H1 (cell line): Measurements from ENCODE around the gene DENND4C. TPM values are rescaled to one million over a fixed set of nuclear protein-coding genes. Genes with fewer than 3 reads are reported as not detected.
A peak's percentile ranks its signal among the peaks of the same experiment; 100 is the strongest.

Source experiments
- CTCF ChIA-PET: fragments of 300-600 bp; sonication (Branson Sonifier 250); formaldehyde crosslinking; loops from one replicate; lab custom pipeline; 2021; ENCODE audit not compliant: partially characterized antibody; lab: Charles Lee
- POLR2A ChIA-PET: fragments of 300-600 bp; sonication (Branson Sonifier 250); formaldehyde crosslinking; loops from one replicate; lab custom pipeline; 2021; ENCODE audit warnings: inconsistent platforms; ENCODE audit not compliant: partially characterized antibody; lab: Charles Lee
- DNase-seq, 2 experiments: peaks; one replicate each; pipeline versions ENCODE4 v3.0.0 to v3.0.0-alpha.2; 2010 to 2022; ENCODE audit warnings: low spot score in 2 of 2, low read depth in 1 of 2, mixed read lengths in 1 of 2
- FAIRE-seq: peaks from 2 replicates; lab custom pipeline; 2011; peaks lifted over from hg19 to GRCh38; lab: Jason Lieb, UNC
- H2AFZ ChIP-seq: 2 replicates; pipeline ENCODE4 v1.8.1; 2012; ENCODE audit warnings: low read length, inconsistent platforms
- H2AK5ac ChIP-seq: 2 replicates; pipeline ENCODE4 v1.6.1; 2013; ENCODE audit warnings: low read depth, low read length
- H2BK120ac ChIP-seq: replicated peaks from 2 replicates; pipeline ENCODE3; 2013; ENCODE audit warnings: low read depth, low read length, inconsistent platforms
- H2BK12ac ChIP-seq: 2 replicates; pipeline ENCODE4 v1.6.1; 2013; ENCODE audit warnings: low read depth, low read length
- H2BK15ac ChIP-seq: 2 replicates; pipeline ENCODE4 v1.6.1; 2013; ENCODE audit warnings: low read length
- H2BK20ac ChIP-seq: 2 replicates; pipeline ENCODE4 v1.6.1; 2013; ENCODE audit warnings: low read length
- H2BK5ac ChIP-seq: 2 replicates; pipeline ENCODE4 v1.6.1; 2013; ENCODE audit warnings: low read depth, low read length
- H3K14ac ChIP-seq: 2 replicates; pipeline ENCODE4 v1.6.1; 2013; ENCODE audit warnings: inconsistent platforms; ENCODE audit not compliant: insufficient read length
- H3K18ac ChIP-seq: 2 replicates; pipeline ENCODE4 v1.6.1; 2013; ENCODE audit warnings: low read length; ENCODE audit errors: extremely low read depth
- H3K23ac ChIP-seq: 2 replicates; pipeline ENCODE4 v1.6.1; 2013; ENCODE audit warnings: inconsistent platforms; ENCODE audit not compliant: insufficient read length
- H3K23me2 ChIP-seq: 2 replicates; pipeline ENCODE4 v1.6.1; 2013; ENCODE audit warnings: low read depth, low read length
- H3K27ac ChIP-seq: 2 replicates; pipeline ENCODE4 v1.6.1; 2011; ENCODE audit warnings: low read depth, low read length, inconsistent platforms
- H3K27me3 ChIP-seq, 4 experiments: replicated peaks in 1 of 4; 1 replicate in 1 of 4; 2 replicates in 3 of 4; pipeline versions ENCODE4 v1.6.1 to v1.8.1; 2011 to 2013; ENCODE audit warnings: low read length in 3 of 4, mild to moderate bottlenecking in 3 of 4, inconsistent platforms in 2 of 4, mixed read lengths in 2 of 4, moderate library complexity in 1 of 4; ENCODE audit not compliant: control insufficient read depth in 3 of 4, insufficient read depth in 3 of 4; ENCODE audit errors: extremely low read depth in 1 of 4
- H3K36me3 ChIP-seq, 4 experiments: 2 replicates each; pipeline versions ENCODE4 v1.6.1 to v1.8.1; 2011 to 2013; ENCODE audit warnings: mild to moderate bottlenecking in 4 of 4, low read length in 3 of 4, moderate library complexity in 2 of 4, control low read depth in 1 of 4, inconsistent platforms in 1 of 4; ENCODE audit not compliant: insufficient read depth in 4 of 4, control insufficient read depth in 2 of 4
- H3K4ac ChIP-seq: replicated peaks from 2 replicates; pipeline ENCODE3; 2013; ENCODE audit warnings: low read length, low read depth, mixed read lengths, inconsistent platforms; ENCODE audit not compliant: insufficient read length
- H3K4me1 ChIP-seq, 4 experiments: replicated peaks in 1 of 4; 1 replicate in 1 of 4; 2 replicates in 3 of 4; pipeline versions ENCODE4 v1.6.1 to v1.8.1; 2011 to 2013; ENCODE audit warnings: low read length in 3 of 4, inconsistent platforms in 2 of 4, mixed read lengths in 1 of 4; ENCODE audit not compliant: insufficient read depth in 4 of 4, control insufficient read depth in 3 of 4
- H3K4me2 ChIP-seq, 2 experiments: 2 replicates each; pipeline versions ENCODE4 v1.6.1 to v1.8.1; 2011 to 2013; ENCODE audit warnings: low read depth in 2 of 2, low read length in 2 of 2, control low read depth in 1 of 2, inconsistent platforms in 1 of 2, mild to moderate bottlenecking in 1 of 2; ENCODE audit not compliant: insufficient read depth in 1 of 2
- H3K4me3 ChIP-seq, 4 experiments: fragments of 200-600, 300-600 bp in 1 of 4; sonication (generic), shearing (Covaris generic), sonication (Bioruptor Twin) in 1 of 4; 2 replicates each; pipeline versions ENCODE4 v1.5.1 to v1.8.1; 2011 to 2016; ENCODE audit warnings: low read length in 4 of 4, low read depth in 3 of 4, control low read depth in 2 of 4, inconsistent platforms in 2 of 4, mild to moderate bottlenecking in 2 of 4, mixed read lengths in 1 of 4, moderate library complexity in 1 of 4; ENCODE audit not compliant: insufficient read depth in 2 of 4; ENCODE audit errors: extremely low read depth in 1 of 4
- H3K56ac ChIP-seq: replicated peaks from 2 replicates; pipeline ENCODE3; 2013; ENCODE audit warnings: low read depth, mild to moderate bottlenecking, mixed read lengths, low read length, inconsistent platforms; ENCODE audit not compliant: insufficient read length
- H3K79me1 ChIP-seq: 2 replicates; pipeline ENCODE4 v1.6.1; 2013; ENCODE audit warnings: low read depth, low read length, control low read depth
- H3K79me2 ChIP-seq, 2 experiments: 2 replicates each; pipeline versions ENCODE4 v1.6.1 to v1.8.1; 2012 to 2013; ENCODE audit warnings: low read length in 2 of 2, mild to moderate bottlenecking in 2 of 2, inconsistent platforms in 1 of 2; ENCODE audit not compliant: insufficient read depth in 2 of 2, control insufficient read depth in 1 of 2
- H3K9ac ChIP-seq, 4 experiments: replicated peaks in 1 of 4; 1 replicate in 1 of 4; 2 replicates in 3 of 4; pipeline versions ENCODE4 v1.6.1 to v1.8.1; 2011 to 2013; ENCODE audit warnings: low read depth in 3 of 4, low read length in 3 of 4, control low read depth in 2 of 4, mild to moderate bottlenecking in 2 of 4, moderate library complexity in 2 of 4, inconsistent platforms in 1 of 4; ENCODE audit errors: extremely low read depth in 1 of 4
- H3K9me3 ChIP-seq, 2 experiments: 2 replicates each; pipeline versions ENCODE4 v1.6.1 to v1.8.1; 2012 to 2013; ENCODE audit warnings: mild to moderate bottlenecking in 2 of 2, moderate library complexity in 2 of 2, control low read depth in 1 of 2, inconsistent platforms in 1 of 2, low read depth in 1 of 2, low read length in 1 of 2, mixed read lengths in 1 of 2; ENCODE audit not compliant: insufficient read depth in 2 of 2
- H4K20me1 ChIP-seq, 2 experiments: replicated peaks in 1 of 2; 2 replicates each; pipeline versions ENCODE3 to v1.8.1; 2011 to 2013; ENCODE audit warnings: inconsistent platforms in 2 of 2, low read length in 2 of 2, mild to moderate bottlenecking in 1 of 2; ENCODE audit not compliant: insufficient read depth in 2 of 2, control insufficient read depth in 1 of 2
- H4K5ac ChIP-seq: 2 replicates; pipeline ENCODE4 v1.6.1; 2013; ENCODE audit warnings: low read length, low read depth, mixed read lengths, inconsistent platforms; ENCODE audit not compliant: insufficient read length
- H4K8ac ChIP-seq: 2 replicates; pipeline ENCODE4 v1.8.0; 2013; ENCODE audit warnings: mild to moderate bottlenecking, moderate library complexity, low read length, inconsistent platforms; ENCODE audit not compliant: insufficient read depth; ENCODE audit errors: extremely low read depth
- H4K91ac ChIP-seq: replicated peaks from 2 replicates; pipeline ENCODE3; 2013; ENCODE audit warnings: low read length, mixed read lengths, inconsistent platforms; ENCODE audit not compliant: insufficient read length
- BRCA1 ChIP-seq: IDR thresholded peaks from 2 replicates; pipeline ENCODE4 v1.6.1; 2012; ENCODE audit warnings: low read depth, low read length, improper control_type of control experiment
- CTBP2 ChIP-seq: IDR thresholded peaks from 2 replicates; pipeline ENCODE4 v1.7.0; 2011; ENCODE audit warnings: borderline replicate concordance, mild to moderate bottlenecking, moderate library complexity, mixed read lengths, low read length; ENCODE audit not compliant: insufficient read depth, insufficient read length
- EGR1 ChIP-seq: IDR thresholded peaks from 2 replicates; pipeline ENCODE4 v1.6.1; 2011; ENCODE audit warnings: low read depth, low read length, borderline replicate concordance
- GTF2F1 ChIP-seq: IDR thresholded peaks from 2 replicates; pipeline ENCODE4 v1.6.1; 2012; ENCODE audit warnings: low read depth, low read length, improper control_type of control experiment, borderline replicate concordance
- JUND ChIP-seq: IDR thresholded peaks from 2 replicates; pipeline ENCODE4 v1.6.1; 2011; ENCODE audit warnings: mild to moderate bottlenecking, improper control_type of control experiment, low read length
- NRF1 ChIP-seq: IDR thresholded peaks from 2 replicates; pipeline ENCODE4 v1.6.1; 2011; ENCODE audit warnings: mild to moderate bottlenecking, low read depth, low read length, improper control_type of control experiment
- POU5F1 ChIP-seq: IDR thresholded peaks from 2 replicates; pipeline ENCODE4 v1.6.1; 2011; ENCODE audit warnings: low read depth, mild to moderate bottlenecking, low read length, moderate library complexity
- RFX5 ChIP-seq: IDR thresholded peaks from 2 replicates; pipeline ENCODE4 v1.6.1; 2011; ENCODE audit warnings: low read depth, low read length, improper control_type of control experiment, borderline replicate concordance
- SP4 ChIP-seq: IDR thresholded peaks from 2 replicates; pipeline ENCODE4 v1.6.1; 2012; ENCODE audit warnings: low read length, inconsistent platforms
- TAF1 ChIP-seq: IDR thresholded peaks from 2 replicates; pipeline ENCODE4 v1.6.1; 2011; ENCODE audit warnings: mild to moderate bottlenecking, low read depth, low read length
- TBP ChIP-seq: IDR thresholded peaks from 2 replicates; pipeline ENCODE4 v1.6.1; 2011; ENCODE audit warnings: low read depth, low read length, improper control_type of control experiment
- WGBS, 2 experiments: shearing (Covaris generic) in 1 of 2; methylation state at CpG; one replicate each; pipeline versions ENCODE4 v1.1.6 to v1.1.7; 2013 to 2015; ENCODE audit warnings: low lambda C conversion rate in 2 of 2, mixed read lengths in 2 of 2, inconsistent platforms in 1 of 2, low coverage in 1 of 2, missing lambda C conversion rate in 1 of 2; ENCODE audit not compliant: insufficient replicate concordance in 2 of 2, insufficient coverage in 1 of 2, insufficient read length in 1 of 2; ENCODE audit errors: extremely low coverage in 1 of 2, missing lambda C conversion rate in 1 of 2; 5-methylcytosine and 5-hydroxymethylcytosine counted together
- polyA plus RNA-seq, 7 experiments: library from polyadenylated mRNA; depleted of rRNA in 3 of 7; stranded (reverse) in 5 of 7; unstranded in 2 of 7; fragments of >200 nt in 5 of 7; fragments of 200-250 nt in 2 of 7; gene quantifications; 1 replicate in 5 of 7; 2 replicates in 1 of 7; 4 replicates in 1 of 7; pipeline versions ENCODE4 v1.2.1 to v1.2.3, GENCODE V29; 2011 to 2013; ENCODE audit warnings: missing spikeins in 2 of 7, mixed read lengths in 2 of 7
- total RNA-seq: library from RNA; stranded (reverse); fragmentation: NEBNext Ultra II Directional; extraction: Animal tissue kit (Norgen Biotek cat#: 25700); gene quantifications from 2 replicates; pipeline ENCODE4 v1.2.1, GENCODE V29; 2021

The DENND4C gene
- total and polyA plus RNA-seq, 2 of the 8 experiments (the other 6 are each of a cell fraction or from before 2014, with no cell fraction given): 6.9 to 18.9 TPM

GRCh38 chr9:19379283-19379682 lies 148.8 kb downstream of the DENND4C start:
- no peak overlapping the region for H3K23ac ChIP-seq
- peaks cover 9% of the 10 kb centered on the region for H3K23me2 ChIP-seq
- H4K5ac ChIP-seq: peak overlapping the region; percentile 98
- no peak overlapping the region for H3K4ac ChIP-seq
- peak overlapping the region; percentile 60 for H2BK120ac ChIP-seq
- peak overlapping the region; percentile 86 for H4K91ac ChIP-seq
- H4K20me1 ChIP-seq: peaks cover 5 to 14% of the 10 kb centered on the region in 2 experiments
- H3K4me3 ChIP-seq: peak overlapping the region; percentile 75 to 99 (median 84)
- H2BK15ac ChIP-seq: no peak overlapping the region
- peak overlapping the region; percentile 75 to 78 for H3K4me2 ChIP-seq
- no peaks in the 10 kb centered on the region for H3K27me3 ChIP-seq
- WGBS, 2 experiments: 7% methylated on average over 12 of the region's 12 CpGs; no CpG with 5 or more reads in 1 of the 2 experiments
- H3K27ac ChIP-seq: peak overlapping the region; percentile 92
- H4K8ac ChIP-seq: no peak overlapping the region; the same call in 1 of the 2 replicates
- FAIRE-seq: peak; percentile 7
- H3K4me1 ChIP-seq: peaks cover 0 to 7% (median 2%) of the 10 kb centered on the region in 4 experiments; a peak in 2 of 7 replicates
- peak overlapping the region; percentile 62; the same call in 1 of the 2 replicates for H3K18ac ChIP-seq
- peak overlapping the region; percentile 74 for H3K56ac ChIP-seq
- no peak overlapping the region for H2AFZ ChIP-seq
- no peaks in the 10 kb centered on the region for H3K79me1 ChIP-seq
- peaks cover 22 to 54% (median 49%) of the 10 kb centered on the region in 4 experiments for H3K36me3 ChIP-seq
- TF ChIP-seq BRCA1 (no peak), POU5F1 (no peak), EGR1 (no peak), TBP (no peak), GTF2F1 (no peak), JUND (no peak), CTBP2 (no peak), RFX5 (no peak), TAF1 (no peak), NRF1 (no peak), SP4 (no peak)
- no peak overlapping the region for H2BK12ac ChIP-seq
- peak overlapping the region; percentile 29; the same call in 1 of the 2 replicates for H2AK5ac ChIP-seq
- peak overlapping the region; percentile 96 to 100 (median 96) for H3K9ac ChIP-seq
- H2BK20ac ChIP-seq: no peak overlapping the region
- peaks cover 7 to 39% of the 10 kb centered on the region in 2 experiments; a peak in 3 of 4 replicates for H3K79me2 ChIP-seq
- ChIA-PET POLR2A (interaction anchor here (0.7 to 6.5 kb wide), 38 partner anchors 9 to 467 kb away, joined by 3 to 113 read pairs (median 4); partner anchors contain the start of genes ACER2, DENND4C and RRAGA), CTCF (no interaction called here)
- H2BK5ac ChIP-seq: peak overlapping the region; percentile 92
- no peaks in the 10 kb centered on the region for H3K9me3 ChIP-seq
- no peak overlapping the region for H3K14ac ChIP-seq
- no peak for DNase-seq
